HG03469 (cell line): Measurements from ENCODE around the gene GABRP.
"Not testable (repeated sequence)": the region's sequence is repeated elsewhere in the genome, so short reads cannot be mapped to it uniquely, and the experiment has no call there.

Experiments
- ATAC-seq: cut with Tn5 transposase; IDR thresholded peaks from one replicate; pipeline ENCODE4 v1.9.1; 2021; ENCODE audit warnings: mild to moderate bottlenecking, moderate library complexity, moderate number of reproducible peaks; ENCODE audit not compliant: unreplicated experiment

Gene GABRP

GRCh38 chr5:170788626-170789304, 5.2 kb downstream of the GABRP start:
- ATAC-seq, result no peak

DNA sequence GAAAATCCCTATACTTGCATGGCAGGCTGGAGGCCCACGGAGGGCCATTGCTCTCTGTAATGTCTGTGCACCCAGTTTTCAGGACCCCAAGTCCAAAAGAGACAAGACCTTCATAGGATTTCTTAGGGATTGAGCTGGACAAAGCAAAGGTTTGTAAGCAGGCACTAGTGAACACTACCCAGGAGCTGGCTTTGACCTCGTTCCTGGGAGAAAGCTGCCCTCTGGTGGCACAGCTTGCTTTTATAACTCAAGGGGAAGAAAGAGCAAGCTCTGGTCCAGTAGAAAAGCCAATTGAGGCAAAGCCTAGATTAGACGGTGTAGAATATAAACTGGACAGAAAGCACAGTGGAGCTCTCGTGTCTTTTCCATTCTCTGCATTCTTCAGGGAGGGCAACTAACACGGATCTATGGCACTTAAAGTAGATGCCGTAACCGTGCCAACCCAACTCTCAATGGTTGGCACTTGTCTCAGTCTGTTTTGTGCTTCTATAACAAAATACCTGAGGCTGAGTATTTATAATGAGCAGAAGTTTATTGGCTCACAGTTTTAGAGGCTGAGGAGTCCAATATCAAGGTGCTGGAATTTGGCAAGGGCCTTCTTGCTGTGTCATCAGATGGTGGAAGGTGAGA, 7.9 kb downstream of the GABRP start:
- ATAC-seq, result no peak

DNA sequence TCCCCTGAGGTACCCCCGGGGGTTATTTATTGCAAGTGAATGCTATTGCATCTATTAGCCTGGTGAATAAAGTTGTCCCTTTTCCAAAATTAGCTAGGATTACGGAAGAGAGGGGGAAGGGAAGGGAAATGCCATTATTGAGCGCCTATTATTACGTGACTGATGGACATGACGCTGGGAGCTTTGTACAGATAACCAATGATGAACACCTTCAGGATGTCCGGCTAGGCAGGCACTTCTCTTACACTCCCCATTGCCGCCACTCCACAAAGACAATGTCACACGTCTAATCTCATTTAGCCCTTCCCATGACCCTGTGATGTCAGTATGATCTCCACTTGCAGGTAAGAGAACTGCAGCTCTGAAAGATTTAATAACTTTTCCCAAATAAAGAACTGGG, 9.4 kb downstream of the GABRP start:
- no peak for ATAC-seq

DNA sequence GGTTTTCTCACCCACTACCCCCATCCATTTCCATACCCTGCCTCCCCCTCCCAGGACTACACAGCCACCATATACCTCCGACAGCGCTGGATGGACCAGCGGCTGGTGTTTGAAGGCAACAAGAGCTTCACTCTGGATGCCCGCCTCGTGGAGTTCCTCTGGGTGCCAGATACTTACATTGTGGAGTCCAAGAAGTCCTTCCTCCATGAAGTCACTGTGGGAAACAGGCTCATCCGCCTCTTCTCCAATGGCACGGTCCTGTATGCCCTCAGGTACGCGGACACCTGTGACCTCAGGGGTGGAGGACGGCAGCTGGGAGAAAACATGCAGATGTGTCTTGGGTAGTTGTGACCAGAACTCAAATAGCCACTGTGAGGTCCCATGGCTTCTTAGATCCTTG, 11.6 kb downstream of the GABRP start:
- ATAC-seq, result no peak

- ATAC-seq, result no peak
These were observed 22.1 kb downstream of the GABRP start for GRCh38 chr5:170805666-170806065.

DNA sequence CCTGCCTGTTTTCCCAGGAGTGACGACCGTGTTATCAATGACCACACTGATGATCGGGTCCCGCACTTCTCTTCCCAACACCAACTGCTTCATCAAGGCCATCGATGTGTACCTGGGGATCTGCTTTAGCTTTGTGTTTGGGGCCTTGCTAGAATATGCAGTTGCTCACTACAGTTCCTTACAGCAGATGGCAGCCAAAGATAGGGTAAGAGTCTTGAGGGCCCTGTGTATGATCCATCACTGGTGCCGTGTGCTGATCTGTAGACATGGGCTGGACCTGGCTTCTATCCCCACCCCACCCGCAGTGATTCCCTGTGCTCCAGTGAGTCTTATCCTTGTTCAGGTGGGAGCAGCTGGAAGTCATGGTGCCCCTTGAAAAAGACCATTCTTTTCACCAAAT, 26.0 kb downstream of the GABRP start:
- ATAC-seq, result no peak

DNA sequence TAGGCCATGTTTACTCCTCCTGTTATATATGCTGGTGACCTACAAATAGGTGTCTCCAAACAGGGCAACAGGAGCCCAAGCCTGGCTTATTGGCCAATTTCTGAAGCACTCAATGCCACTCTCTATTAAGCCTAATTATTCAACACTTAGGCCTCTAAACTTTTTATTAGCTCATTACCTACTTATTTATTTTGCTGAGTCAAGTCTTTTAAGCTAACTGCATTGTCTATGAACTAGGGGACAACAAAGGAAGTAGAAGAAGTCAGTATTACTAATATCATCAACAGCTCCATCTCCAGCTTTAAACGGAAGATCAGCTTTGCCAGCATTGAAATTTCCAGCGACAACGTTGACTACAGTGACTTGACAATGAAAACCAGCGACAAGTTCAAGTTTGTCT, 28.2 kb downstream of the GABRP start:
- no peak for ATAC-seq

DNA sequence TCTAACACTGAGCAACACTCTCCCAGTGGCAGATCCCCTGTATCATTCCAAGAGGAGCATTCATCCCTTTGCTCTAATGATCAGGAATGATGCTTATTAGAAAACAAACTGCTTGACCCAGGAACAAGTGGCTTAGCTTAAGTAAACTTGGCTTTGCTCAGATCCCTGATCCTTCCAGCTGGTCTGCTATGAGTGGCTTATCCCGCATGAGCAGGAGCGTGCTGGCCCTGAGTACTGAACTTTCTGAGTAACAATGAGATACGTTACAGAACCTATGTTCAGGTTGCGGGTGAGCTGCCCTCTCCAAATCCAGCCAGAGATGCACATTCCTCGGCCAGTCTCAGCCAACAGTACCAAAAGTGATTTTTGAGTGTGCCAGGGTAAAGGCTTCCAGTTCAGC, 29.7 kb downstream of the GABRP start:
- ATAC-seq, result no peak

GRCh38 chr5:170817195-170817594, 33.7 kb downstream of the GABRP start:
- ATAC-seq, result no peak

GRCh38 chr5:170818232-170818631, 34.7 kb downstream of the GABRP start:
- no peak for ATAC-seq

- ATAC-seq, result no peak
These were observed 36.3 kb downstream of the GABRP start for GRCh38 chr5:170819824-170820223.

- no peak for ATAC-seq
These were observed 37.8 kb downstream of the GABRP start for GRCh38 chr5:170821257-170821800.

- ATAC-seq, result no peak
These were observed 42.6 kb downstream of the GABRP start for GRCh38 chr5:170826117-170826516.

DNA sequence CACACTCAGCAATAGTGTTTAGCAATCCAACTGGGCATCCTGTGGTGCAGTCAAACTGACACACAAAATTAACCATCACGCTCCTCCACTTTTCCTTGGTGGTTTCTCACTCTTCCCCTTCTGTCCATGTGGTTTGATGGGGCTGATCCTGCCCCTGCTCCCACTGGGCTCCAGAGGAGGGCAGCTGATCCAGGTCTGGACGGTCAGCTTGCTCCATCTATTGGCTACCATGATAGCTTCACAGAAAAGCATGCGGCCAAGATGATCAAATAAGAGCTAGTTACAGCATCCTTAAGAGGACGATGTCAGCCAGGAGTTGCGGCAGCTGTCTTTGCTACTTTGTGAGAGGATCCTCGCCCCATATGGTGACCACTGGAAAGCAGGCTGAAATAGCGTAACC, 48.7 kb downstream of the GABRP start:
- ATAC-seq, result no peak

DNA sequence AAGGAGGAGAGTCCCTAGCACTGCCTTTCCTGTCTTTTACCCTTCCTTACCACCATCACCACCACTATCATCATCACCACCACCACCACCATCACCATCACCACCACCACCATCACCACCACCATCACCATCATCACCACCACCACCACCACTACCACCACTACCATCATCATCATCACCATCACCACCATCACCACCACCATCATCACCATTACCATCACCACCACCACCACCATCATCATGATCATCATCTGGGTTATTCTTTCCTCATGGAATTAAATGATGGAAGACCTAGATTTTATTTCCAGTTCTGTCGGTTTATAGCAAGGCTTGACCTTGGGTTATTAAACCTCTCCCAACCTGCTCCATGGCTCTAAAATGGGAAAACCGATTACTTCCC, 50.5 kb downstream of the GABRP start:
- not testable (repeated sequence) for ATAC-seq

DNA sequence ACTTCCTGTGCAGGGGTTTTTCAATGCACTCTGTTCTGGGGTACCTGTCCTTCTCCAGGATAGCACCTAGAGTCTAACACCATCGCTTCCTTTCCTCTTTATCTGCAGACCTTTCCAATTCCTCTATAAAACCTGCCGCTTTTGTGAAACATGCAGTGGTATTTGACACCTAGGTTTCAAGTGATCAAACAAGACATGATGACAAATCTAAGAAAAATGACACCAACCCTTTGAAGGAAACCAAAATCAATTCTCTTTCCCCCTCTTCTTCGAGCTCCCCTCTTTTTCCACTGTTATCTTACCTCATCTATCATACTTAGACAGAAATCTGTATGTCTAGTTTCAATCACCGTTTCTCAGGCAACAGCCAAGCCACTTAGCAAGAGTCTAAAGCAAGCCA, 52.7 kb downstream of the GABRP start:
- ATAC-seq, result no peak

DNA sequence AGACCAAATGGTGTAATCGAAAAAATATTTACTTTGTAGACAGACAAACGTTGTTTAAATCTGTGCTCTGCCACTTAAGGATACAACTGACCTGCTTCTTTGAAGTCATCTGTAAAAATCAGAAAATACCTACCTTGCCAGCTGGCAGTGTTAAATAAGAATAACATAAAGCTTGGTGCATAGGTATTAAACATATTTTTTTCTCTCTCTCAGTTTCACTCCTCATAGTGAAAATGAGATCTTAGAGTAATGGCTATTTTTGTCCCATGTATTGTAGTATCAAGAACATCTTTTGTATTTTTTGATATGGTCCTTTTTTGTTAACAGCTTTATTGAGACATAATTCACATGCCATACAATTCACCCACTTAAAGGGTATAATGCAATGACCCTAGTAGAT, 60.3 kb downstream of the GABRP start:
- ATAC-seq, result peak; percentile 58

- no peak for ATAC-seq
These were observed 61.1 kb downstream of the GABRP start for GRCh38 chr5:170844651-170845050.

GRCh38 chr5:170846416-170846815, 62.9 kb downstream of the GABRP start:
- ATAC-seq, result no peak

DNA sequence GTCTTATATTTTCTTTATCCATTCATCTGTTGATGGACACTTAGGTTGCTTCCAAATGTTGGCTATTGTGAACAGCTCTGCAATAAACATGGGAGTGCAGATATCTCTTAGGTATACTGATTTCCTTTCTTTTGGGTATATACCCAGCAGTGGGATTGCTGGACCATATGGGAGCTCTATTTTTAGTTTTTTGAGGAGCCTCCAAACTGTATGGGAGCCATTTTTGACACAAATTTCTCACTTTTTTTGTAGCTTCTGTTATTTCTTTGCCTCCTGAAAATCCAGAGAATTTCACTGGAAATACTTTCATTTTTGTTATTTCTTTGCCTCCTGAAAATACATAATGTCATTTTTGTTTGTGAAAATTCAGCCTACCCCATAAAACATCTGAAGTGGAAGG, 63.3 kb downstream of the GABRP start:
- no peak for ATAC-seq

DNA sequence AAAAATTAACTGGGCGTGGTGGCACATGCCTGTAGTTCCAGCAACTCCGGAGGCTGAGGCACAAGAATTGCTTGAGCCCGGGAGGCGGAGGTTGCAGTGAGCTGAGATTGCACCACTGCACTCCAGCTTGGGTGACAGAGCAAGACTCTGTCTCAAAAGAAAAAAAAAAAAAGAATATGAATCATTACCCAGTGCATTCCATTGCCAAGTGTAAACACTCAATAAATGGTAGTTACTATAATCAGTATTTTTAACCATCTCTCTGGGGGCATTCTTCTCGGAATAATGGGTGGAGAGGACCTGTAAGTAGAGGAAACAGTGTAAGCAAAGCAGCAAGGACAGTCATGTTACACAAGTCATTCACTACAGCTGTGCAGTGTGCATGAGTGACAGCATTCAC, 64.5 kb downstream of the GABRP start:
- ATAC-seq, result no peak

- no peak for ATAC-seq
These were observed 65.8 kb downstream of the GABRP start for GRCh38 chr5:170849374-170849773.

DNA sequence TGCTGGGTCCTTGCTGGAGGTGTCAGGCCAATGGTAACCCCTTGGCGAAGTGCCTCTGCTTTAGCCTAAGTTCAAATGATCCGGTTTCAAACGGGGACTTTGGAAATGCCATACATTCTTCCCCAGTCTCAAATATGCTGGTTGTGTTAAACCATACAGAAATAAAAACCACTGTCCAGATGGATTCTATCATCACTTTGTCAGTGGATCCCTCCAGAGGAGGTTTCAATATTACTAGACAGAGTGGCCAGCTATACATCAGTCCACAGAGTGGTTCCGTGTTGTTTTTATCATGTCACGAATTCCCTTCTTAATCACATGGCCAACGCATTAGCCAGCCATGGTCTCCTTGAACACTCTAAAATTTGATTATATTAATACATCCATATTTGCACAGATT, 71.0 kb downstream of the GABRP start:
- ATAC-seq, result no peak
